ENCODE measurements around the gene CSF2. TPM values are rescaled to one million over a fixed set of nuclear protein-coding genes. Genes with fewer than 3 reads are reported as not detected.
A peak's percentile ranks its signal among the peaks of the same experiment; 100 is the strongest.

Gene CSF2
- total and polyA plus RNA-seq, 2 of the 4 experiments (the other 2 are of a cell fraction), result 0.31 TPM; not detected in 1

DNA sequence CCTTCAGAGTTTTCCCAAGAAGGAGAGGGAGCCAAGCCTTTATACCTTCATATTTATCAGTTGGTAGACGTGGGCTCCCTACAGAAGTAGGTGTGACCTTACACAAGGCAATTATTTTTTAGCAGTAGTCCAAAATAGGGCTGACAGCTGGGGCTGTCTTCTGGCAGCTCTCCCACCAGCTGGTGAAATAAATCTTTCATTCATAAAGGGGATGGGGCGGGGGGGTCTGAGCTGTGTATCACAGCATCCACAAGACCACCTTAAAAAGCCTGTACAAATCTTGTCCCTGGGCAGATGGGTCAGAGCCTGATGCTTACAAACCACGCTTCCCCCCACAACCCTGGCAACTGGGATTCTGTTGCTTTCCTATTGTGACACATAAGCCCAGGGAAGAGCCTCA is 19.7 kb downstream of the CSF2 start:
- peak overlapping the region; percentile 97; the same call in 1 of the 2 replicates for H3K4ac ChIP-seq (ENCODE audit: low read depth, low read length)
- no peaks in the 10 kb centered on the region for H3K36me3 ChIP-seq (ENCODE audit: control insufficient read depth, insufficient read depth, low read length)
- in situ Hi-C loops (cut with MboI; ENCODE audit: low sequenced_read_pairs), result loop anchor here (25.0 kb wide), 1 partner anchor 394 kb away; the partner anchor contains the start of gene IRF1
- H3K79me1 ChIP-seq (ENCODE audit: low read depth in 1 of 2, low read length in 2 of 2), result no peaks in the 10 kb centered on the region
- H2AK9ac ChIP-seq (replicated peaks; ENCODE audit: low read depth, low read length, poor library complexity), result no peak overlapping the region
- peak overlapping the region; percentile 88 for H2AK5ac ChIP-seq (ENCODE audit: low read depth, low read length)
- peak overlapping the region; percentile 97; the same call in 1 of the 2 replicates for H2BK120ac ChIP-seq (ENCODE audit: low read depth, low read length)
- POLR2A ChIA-PET (ENCODE audit: unreplicated experiment), result no interaction called here
- H3K18ac ChIP-seq (ENCODE audit: low read depth, low read length), result peak overlapping the region; percentile 80; the same call in 1 of the 2 replicates
- DNase-seq (no peak), ATAC-seq (ENCODE audit: low read depth) (no peak)
- 0 out of 3 replicates have a peak overlapping the region, but pooled peaks have one; percentile 7 for H2BK15ac ChIP-seq (ENCODE audit: low read depth, low read length)
- peak overlapping the region; percentile 85 for H4K91ac ChIP-seq (ENCODE audit: insufficient read depth, low read depth, low read length)
- H3K9me3 ChIP-seq (ENCODE audit: control insufficient read depth, insufficient read depth, low read length), result no peaks in the 10 kb centered on the region
- no peak overlapping the region for H3K27ac ChIP-seq (ENCODE audit: insufficient read depth, low read length)
- no peak overlapping the region for H3K23ac ChIP-seq (ENCODE audit: low read depth, low read length)
- H2BK5ac ChIP-seq (ENCODE audit: low read depth, low read length, poor library complexity, severe bottlenecking), result no peak overlapping the region
- no TSS peak for BruUV-seq (replicated peaks)
- no peaks in the 10 kb centered on the region for H3K27me3 ChIP-seq (ENCODE audit: control insufficient read depth, insufficient read depth, low read length)
- dilution Hi-C loops (cut with HindIII; ENCODE audit: low sequenced_read_pairs, unreplicated experiment), result no loop called here
- peak overlapping the region; percentile 91 for H2BK20ac ChIP-seq (ENCODE audit: low read depth, low read length)
- H3K56ac ChIP-seq (ENCODE audit: extremely low read depth, insufficient read depth, low read length), result no peak overlapping the region
- peak overlapping the region; percentile 22; the same call in 1 of the 2 replicates for H4K5ac ChIP-seq (ENCODE audit: low read depth, low read length)
- TF ChIP-seq POLR2A (IDR thresholded peaks at IDR 0.05; ENCODE audit: low read depth, low read length) (no peak), BHLHE40 (IDR thresholded peaks at IDR 0.05; ENCODE audit: low read depth, low read length) (no peak), CHD1 (IDR thresholded peaks at IDR 0.05; ENCODE audit: low read depth, low read length) (no peak), FOS (IDR thresholded peaks at IDR 0.05; ENCODE audit: low read depth, low read length) (no peak), MAZ (IDR thresholded peaks at IDR 0.05; ENCODE audit: borderline replicate concordance, low read depth, low read length) (no peak)
- TF ChIP-seq, protein P1, sequence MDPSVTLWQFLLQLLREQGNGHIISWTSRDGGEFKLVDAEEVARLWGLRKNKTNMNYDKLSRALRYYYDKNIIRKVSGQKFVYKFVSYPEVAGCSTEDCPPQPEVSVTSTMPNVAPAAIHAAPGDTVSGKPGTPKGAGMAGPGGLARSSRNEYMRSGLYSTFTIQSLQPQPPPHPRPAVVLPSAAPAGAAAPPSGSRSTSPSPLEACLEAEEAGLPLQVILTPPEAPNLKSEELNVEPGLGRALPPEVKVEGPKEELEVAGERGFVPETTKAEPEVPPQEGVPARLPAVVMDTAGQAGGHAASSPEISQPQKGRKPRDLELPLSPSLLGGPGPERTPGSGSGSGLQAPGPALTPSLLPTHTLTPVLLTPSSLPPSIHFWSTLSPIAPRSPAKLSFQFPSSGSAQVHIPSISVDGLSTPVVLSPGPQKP (IDR thresholded peaks at IDR 0.05; ENCODE audit: borderline replicate concordance, low read depth, low read length), result no peak
- CTCF ChIA-PET, result interaction anchor here (0.7 to 1.5 kb wide), 2 partner anchors 9 to 12 kb away, joined by 3 read pairs; no protein-coding TSS in a partner anchor
- H3K14ac ChIP-seq (replicated peaks; ENCODE audit: low read depth, low read length), result peak overlapping the region; percentile 92
- H3K9me1 ChIP-seq (ENCODE audit: insufficient read depth, low read length), result peaks cover 23% of the 10 kb centered on the region
- peaks cover 26% of the 10 kb centered on the region for H3K4me1 ChIP-seq (ENCODE audit: control insufficient read depth, insufficient read depth, low read length)
- WGBS, 2 experiments (ENCODE audit: extremely low coverage in 2 of 2, insufficient read length in 1 of 2), result no CpG with 5 or more reads among the region's 3 CpGs
- intact Hi-C loops (cut with micrococcal nuclease), result no loop called here
- no peak overlapping the region for H2AFZ ChIP-seq (replicated peaks; ENCODE audit: low read length, poor library complexity)
- no peaks in the 10 kb centered on the region for H4K20me1 ChIP-seq (ENCODE audit: insufficient read depth, low read length)
- no peak overlapping the region for H3K9ac ChIP-seq (ENCODE audit: low read depth, low read length)
- no peak overlapping the region for H3K4me2 ChIP-seq (ENCODE audit: low read depth, low read length)
- H4K8ac ChIP-seq (ENCODE audit: low read depth in 2 of 2, low read length in 2 of 2), result peak overlapping the region in 1 of 2 experiments; percentile 89; a peak in 3 of 4 replicates
- no peak overlapping the region for H3K4me3 ChIP-seq (ENCODE audit: insufficient read depth, low read depth, low read length)
